Activated T-helper 1 cell treated with anti-CD3 and anti-CD28 coated beads, Interleukin-12 subunit alpha, Interleukin-12 subunit beta, Interleukin-2, Interleukin-4 antibody, amounts not matched to agents 30 ng/mL and 10 ng/mL and 1 ng/mL, durations not matched to agents 14 hours and 24 hours and 36 hours (primary cell): ENCODE data around the gene BDH1. TPM values are rescaled to one million over a fixed set of nuclear protein-coding genes. Genes with fewer than 3 reads are reported as not detected.
"Not testable (repeated sequence)": the region's sequence is repeated elsewhere in the genome, so short reads cannot be mapped to it uniquely, and the experiment has no call there.

Experiments
- DNase-seq: peaks from one replicate; pipeline ENCODE4 v3.0.0; 2021; ENCODE audit warnings: low spot score
- H3K27ac Mint-ChIP-seq: one replicate; pipeline ENCODE4 v1.8.0; 2021; ENCODE audit warnings: mild to moderate bottlenecking, mixed read lengths
- H3K27me3 Mint-ChIP-seq: one replicate; pipeline ENCODE4 v1.8.0; 2022; ENCODE audit warnings: mild to moderate bottlenecking, moderate library complexity, mixed read lengths; ENCODE audit not compliant: insufficient read depth
- H3K36me3 Mint-ChIP-seq: one replicate; pipeline ENCODE4 v1.8.0; 2021; ENCODE audit warnings: low read depth, mixed read lengths
- H3K4me1 Mint-ChIP-seq: one replicate; pipeline ENCODE4 v1.8.0; 2021; ENCODE audit warnings: low read depth, mixed read lengths
- H3K4me3 Mint-ChIP-seq: one replicate; pipeline ENCODE4 v1.8.0; 2021; ENCODE audit warnings: mild to moderate bottlenecking, moderate library complexity, mixed read lengths
- H3K9me3 Mint-ChIP-seq: one replicate; pipeline ENCODE4 v1.8.0; 2021; ENCODE audit warnings: mixed read lengths
- intact Hi-C: fragments of 100-400 bp; cut with micrococcal nuclease; formaldehyde crosslinking; loops from one replicate; pipeline ENCODE4 v1.15.1; 2024
- total RNA-seq: library from RNA; stranded (reverse); gene quantifications from 2 replicates; pipeline ENCODE4 v1.2.3, GENCODE V29; 2022

Gene BDH1
- total RNA-seq, 1 donor from 2014 or later, result 120 TPM

GRCh38 chr3:197486861-197487260 is 68.9 kb downstream of the BDH1 start:
- H3K4me1 Mint-ChIP-seq, result no peaks in the 10 kb centered on the region
- no peaks in the 10 kb centered on the region for H3K36me3 Mint-ChIP-seq
- peaks cover 6% of the 10 kb centered on the region for H3K27me3 Mint-ChIP-seq
- H3K9me3 Mint-ChIP-seq, result no peaks in the 10 kb centered on the region
- intact Hi-C loops, result no loop called here
- H3K27ac Mint-ChIP-seq, result no peak overlapping the region
- DNase-seq, result no peak
- H3K4me3 Mint-ChIP-seq, result no peak overlapping the region

GRCh38 chr3:197485143-197485542 is 70.6 kb downstream of the BDH1 start:
- H3K27ac Mint-ChIP-seq, result no peak overlapping the region
- H3K4me3 Mint-ChIP-seq, result no peak overlapping the region
- no peaks in the 10 kb centered on the region for H3K9me3 Mint-ChIP-seq
- peaks cover 15% of the 10 kb centered on the region for H3K27me3 Mint-ChIP-seq
- DNase-seq, result no peak
- H3K36me3 Mint-ChIP-seq, result no peaks in the 10 kb centered on the region
- intact Hi-C loops, result no loop called here
- no peaks in the 10 kb centered on the region for H3K4me1 Mint-ChIP-seq

GRCh38 chr3:197484204-197484901 is 71.4 kb downstream of the BDH1 start:
- Mint-ChIP-seq H3K27me3 (peaks cover 21% of the 10 kb centered on the region), H3K9me3 (no peaks in the 10 kb centered on the region), H3K36me3 (no peaks in the 10 kb centered on the region), H3K4me1 (no peaks in the 10 kb centered on the region), H3K4me3 (no peak overlapping the region), H3K27ac (no peak overlapping the region)
- intact Hi-C loops, result no loop called here
- DNase-seq, result no peak

- Mint-ChIP-seq H3K4me3 (no peak overlapping the region), H3K27me3 (peaks cover 21% of the 10 kb centered on the region), H3K4me1 (no peaks in the 10 kb centered on the region), H3K9me3 (no peaks in the 10 kb centered on the region), H3K36me3 (no peaks in the 10 kb centered on the region), H3K27ac (no peak overlapping the region)
- intact Hi-C loops, result no loop called here
- no peak for DNase-seq
Observed at GRCh38 chr3:197482001-197482400, 73.8 kb downstream of the BDH1 start.

- Mint-ChIP-seq H3K4me1 (no peaks in the 10 kb centered on the region), H3K27me3 (peaks cover 21% of the 10 kb centered on the region), H3K36me3 (no peaks in the 10 kb centered on the region), H3K9me3 (no peaks in the 10 kb centered on the region), H3K4me3 (no peak overlapping the region), H3K27ac (no peak overlapping the region)
- intact Hi-C loops, result no loop called here
- DNase-seq, result no peak
Observed at GRCh38 chr3:197480320-197480719, 75.4 kb downstream of the BDH1 start.

- no peaks in the 10 kb centered on the region for H3K36me3 Mint-ChIP-seq
- no peak overlapping the region for H3K27ac Mint-ChIP-seq
- intact Hi-C loops, result no loop called here
- peaks cover 22% of the 10 kb centered on the region for H3K27me3 Mint-ChIP-seq
- H3K9me3 Mint-ChIP-seq, result no peaks in the 10 kb centered on the region
- no peak overlapping the region for H3K4me3 Mint-ChIP-seq
- no peak for DNase-seq
- H3K4me1 Mint-ChIP-seq, result no peaks in the 10 kb centered on the region
Observed at GRCh38 chr3:197478746-197479668, 76.8 kb downstream of the BDH1 start.

GRCh38 chr3:197477816-197478215 is 78.0 kb downstream of the BDH1 start:
- H3K4me3 Mint-ChIP-seq, H3K9me3 Mint-ChIP-seq: not testable (repeated sequence)

GRCh38 chr3:197475997-197476525 is 79.7 kb downstream of the BDH1 start:
- Mint-ChIP-seq H3K4me1 (no peaks in the 10 kb centered on the region), H3K36me3 (no peaks in the 10 kb centered on the region), H3K9me3 (no peaks in the 10 kb centered on the region), H3K27me3 (peaks cover 21% of the 10 kb centered on the region), H3K27ac (no peak overlapping the region), H3K4me3 (no peak overlapping the region)
- DNase-seq, result no peak
- intact Hi-C loops, result no loop called here

More at GRCh38 chr3:197477816-197478215, 78.0 kb downstream of the BDH1 start:
- H3K27me3 Mint-ChIP-seq, result peaks cover 23% of the 10 kb centered on the region
- H3K27ac Mint-ChIP-seq, H3K4me1 Mint-ChIP-seq, intact Hi-C loops, DNase-seq, H3K36me3 Mint-ChIP-seq: not testable (repeated sequence)

GRCh38 chr3:197475514-197475913 is 80.3 kb downstream of the BDH1 start:
- Mint-ChIP-seq H3K9me3 (no peaks in the 10 kb centered on the region), H3K4me3 (no peak overlapping the region), H3K36me3 (no peaks in the 10 kb centered on the region), H3K4me1 (no peaks in the 10 kb centered on the region), H3K27me3 (peaks cover 17% of the 10 kb centered on the region), H3K27ac (no peak overlapping the region)
- intact Hi-C loops, result no loop called here
- DNase-seq, result no peak

- H3K27ac Mint-ChIP-seq, result no peak overlapping the region
- intact Hi-C loops, result no loop called here
- H3K36me3 Mint-ChIP-seq, result no peaks in the 10 kb centered on the region
- H3K4me1 Mint-ChIP-seq, result peaks cover 8% of the 10 kb centered on the region
- no peak overlapping the region for H3K4me3 Mint-ChIP-seq
- no peak for DNase-seq
- no peaks in the 10 kb centered on the region for H3K9me3 Mint-ChIP-seq
- H3K27me3 Mint-ChIP-seq, result peaks cover 13% of the 10 kb centered on the region
Observed at GRCh38 chr3:197472151-197472550, 83.6 kb downstream of the BDH1 start.

- Mint-ChIP-seq H3K9me3 (no peaks in the 10 kb centered on the region), H3K27me3 (peaks cover 11% of the 10 kb centered on the region), H3K4me3 (no peak overlapping the region), H3K4me1 (peaks cover 13% of the 10 kb centered on the region), H3K27ac (no peak overlapping the region), H3K36me3 (no peaks in the 10 kb centered on the region)
- no peak for DNase-seq
- intact Hi-C loops, result no loop called here
Observed at GRCh38 chr3:197471221-197472010, 84.4 kb downstream of the BDH1 start.

GRCh38 chr3:197468866-197469382 is 86.8 kb downstream of the BDH1 start:
- no peak for DNase-seq
- no peak overlapping the region for H3K4me3 Mint-ChIP-seq
- H3K27ac Mint-ChIP-seq, result no peak overlapping the region
- no peaks in the 10 kb centered on the region for H3K36me3 Mint-ChIP-seq
- intact Hi-C loops, result no loop called here
- H3K4me1 Mint-ChIP-seq, result peaks cover 20% of the 10 kb centered on the region
- no peaks in the 10 kb centered on the region for H3K9me3 Mint-ChIP-seq
- H3K27me3 Mint-ChIP-seq, result peaks cover 8% of the 10 kb centered on the region
